Measurements from ENCODE around the gene UPK2. TPM values are rescaled to one million over a fixed set of nuclear protein-coding genes. Genes with fewer than 3 reads are reported as not detected.

Gene UPK2
- total RNA-seq, 1 experiment from 2014 or later, result 3.5 TPM

DNA sequence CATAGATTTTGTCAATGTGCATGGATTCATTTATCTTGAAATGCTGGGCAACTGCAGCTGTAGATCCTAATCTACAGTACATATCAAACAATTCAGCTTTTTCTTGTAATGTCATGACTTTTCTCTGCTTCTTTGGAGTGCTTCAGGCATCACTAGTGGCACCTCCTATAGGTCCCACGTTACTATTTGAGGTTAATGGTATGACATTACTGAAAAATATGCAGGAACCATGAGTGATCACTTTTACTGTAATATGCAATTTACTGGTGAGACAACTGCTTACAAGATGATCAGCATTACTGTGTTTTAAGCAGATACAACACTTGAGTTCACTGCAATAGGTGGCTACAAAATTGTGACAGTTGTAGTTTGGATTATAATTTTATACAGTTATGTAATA lies 44.8 kb downstream of the UPK2 start:
- Histone ChIP-seq H3K9me3 (no peaks in the 10 kb centered on the region), H3K27me3 (replicated peaks; ENCODE audit: control insufficient read depth, insufficient read depth, low read length) (no peaks in the 10 kb centered on the region), H3K4me3 (ENCODE audit: low read depth, low read length) (no peak overlapping the region), H3K4me1 (peaks cover 12% of the 10 kb centered on the region), H3K36me3 (ENCODE audit: control insufficient read depth, insufficient read depth, low read length) (peaks cover 15% of the 10 kb centered on the region)
- CTCF ChIA-PET, result interaction anchor here (0.9 kb wide), 1 partner anchor 70 kb away, joined by 3 read pairs; no protein-coding TSS in a partner anchor
- intact Hi-C loops (cut with micrococcal nuclease; ENCODE audit: unreplicated experiment), result no loop called here
- Mint-ChIP-seq H3K4me3 (ENCODE audit: unreplicated experiment) (peak overlapping the region; percentile 25), H3K9me3 (ENCODE audit: unreplicated experiment) (no peaks in the 10 kb centered on the region), H3K27me3 (ENCODE audit: insufficient read depth, unreplicated experiment) (no peaks in the 10 kb centered on the region), H3K4me1 (ENCODE audit: low read depth, unreplicated experiment) (peaks cover 24% of the 10 kb centered on the region), H3K27ac (ENCODE audit: unreplicated experiment) (no peak overlapping the region), H3K36me3 (ENCODE audit: insufficient read depth, unreplicated experiment) (peaks cover 84% of the 10 kb centered on the region)
- POLR2A ChIA-PET, result no interaction called here
- DNase-seq, result no peak
- no TSS peak for BruUV-seq (replicated peaks)
- TF ChIP-seq, protein P1, sequence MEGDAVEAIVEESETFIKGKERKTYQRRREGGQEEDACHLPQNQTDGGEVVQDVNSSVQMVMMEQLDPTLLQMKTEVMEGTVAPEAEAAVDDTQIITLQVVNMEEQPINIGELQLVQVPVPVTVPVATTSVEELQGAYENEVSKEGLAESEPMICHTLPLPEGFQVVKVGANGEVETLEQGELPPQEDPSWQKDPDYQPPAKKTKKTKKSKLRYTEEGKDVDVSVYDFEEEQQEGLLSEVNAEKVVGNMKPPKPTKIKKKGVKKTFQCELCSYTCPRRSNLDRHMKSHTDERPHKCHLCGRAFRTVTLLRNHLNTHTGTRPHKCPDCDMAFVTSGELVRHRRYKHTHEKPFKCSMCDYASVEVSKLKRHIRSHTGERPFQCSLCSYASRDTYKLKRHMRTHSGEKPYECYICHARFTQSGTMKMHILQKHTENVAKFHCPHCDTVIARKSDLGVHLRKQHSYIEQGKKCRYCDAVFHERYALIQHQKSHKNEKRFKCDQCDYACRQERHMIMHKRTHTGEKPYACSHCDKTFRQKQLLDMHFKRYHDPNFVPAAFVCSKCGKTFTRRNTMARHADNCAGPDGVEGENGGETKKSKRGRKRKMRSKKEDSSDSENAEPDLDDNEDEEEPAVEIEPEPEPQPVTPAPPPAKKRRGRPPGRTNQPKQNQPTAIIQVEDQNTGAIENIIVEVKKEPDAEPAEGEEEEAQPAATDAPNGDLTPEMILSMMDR (IDR thresholded peaks at IDR 0.05; ENCODE audit: insufficient read depth in 1 of 2, low read depth in 1 of 2, low read length in 1 of 2, severe bottlenecking in 1 of 2, unreplicated experiment in 1 of 2), result no peak

DNA sequence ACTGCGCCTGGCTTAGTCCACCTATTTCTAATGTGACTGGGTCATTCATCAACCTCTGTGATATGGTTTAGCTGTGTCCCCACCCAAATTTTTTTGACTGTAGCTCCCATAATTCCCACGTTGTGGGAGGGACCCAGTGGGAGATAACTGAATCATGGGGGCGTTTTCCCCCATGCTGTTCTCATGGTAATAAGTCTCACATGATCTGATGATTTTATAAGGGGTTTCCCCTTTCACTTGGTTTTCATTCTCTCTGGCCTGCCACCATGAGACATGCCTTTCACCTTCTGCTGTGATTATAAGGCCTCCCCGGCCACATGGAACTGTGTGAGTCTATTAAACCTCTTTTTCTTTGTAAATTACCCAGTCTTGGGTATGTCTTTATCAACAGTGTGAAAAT lies 50.6 kb downstream of the UPK2 start:
- TF ChIP-seq, protein P1 (IDR thresholded peaks at IDR 0.05; ENCODE audit: insufficient read depth in 1 of 2, low read depth in 1 of 2, low read length in 1 of 2, severe bottlenecking in 1 of 2, unreplicated experiment in 1 of 2), result no peak
- Mint-ChIP-seq H3K4me1 (ENCODE audit: low read depth, unreplicated experiment) (no peaks in the 10 kb centered on the region), H3K9me3 (ENCODE audit: unreplicated experiment) (no peaks in the 10 kb centered on the region), H3K4me3 (ENCODE audit: unreplicated experiment) (no peak overlapping the region), H3K27me3 (ENCODE audit: insufficient read depth, unreplicated experiment) (no peaks in the 10 kb centered on the region), H3K27ac (ENCODE audit: unreplicated experiment) (no peak overlapping the region), H3K36me3 (ENCODE audit: insufficient read depth, unreplicated experiment) (peaks cover 95% of the 10 kb centered on the region)
- H3K4me3 ChIP-seq (ENCODE audit: low read depth, low read length), result no peak overlapping the region
- intact Hi-C loops (cut with micrococcal nuclease; ENCODE audit: unreplicated experiment), result no loop called here
- CTCF ChIA-PET, result no interaction called here
- no peak for DNase-seq
- peaks cover 9% of the 10 kb centered on the region for H3K36me3 ChIP-seq (ENCODE audit: control insufficient read depth, insufficient read depth, low read length)
- H3K4me1 ChIP-seq, result no peaks in the 10 kb centered on the region
- POLR2A ChIA-PET, result no interaction called here
- no TSS peak for BruUV-seq (replicated peaks)
- H3K9me3 ChIP-seq, result no peaks in the 10 kb centered on the region
- no peaks in the 10 kb centered on the region for H3K27me3 ChIP-seq (replicated peaks; ENCODE audit: control insufficient read depth, insufficient read depth, low read length)

Small RNAs within 50 kb of the gene (microRNA-seq; reads per million reads assigned to microRNA genes)
- 1.5 reads per million for gene MIR4492

Other genes with a start within 250 kb of the UPK2 start
- 131 and 135 TPM in 2 replicates for gene DDX6, start 165.1 kb upstream of the UPK2 start, total RNA-seq (2022)
- gene CXCR5, start 72.4 kb upstream of the UPK2 start, total RNA-seq (2022), result not detected in 2 replicates
- 186 and 203 TPM in 2 replicates for gene BCL9L, start 30.4 kb upstream of the UPK2 start, total RNA-seq (2022)
- gene FOXR1, start 15.5 kb downstream of the UPK2 start, total RNA-seq (2022), result not detected in 2 replicates
- 185 and 194 TPM in 2 replicates for gene CENATAC, start 41.8 kb downstream of the UPK2 start, total RNA-seq (2022)
- 1,811 and 1,967 TPM in 2 replicates for gene RPS25, start 62.0 kb downstream of the UPK2 start, total RNA-seq (2022)
- gene TRAPPC4, start 62.5 kb downstream of the UPK2 start, total RNA-seq (2022), result 118 and 126 TPM in 2 replicates
- 97.8 and 108 TPM in 2 replicates for gene SLC37A4, start 74.6 kb downstream of the UPK2 start, total RNA-seq (2022)
- 306 and 366 TPM in 2 replicates for gene HYOU1, start 100.9 kb downstream of the UPK2 start, total RNA-seq (2022)
- 43.2 and 47.7 TPM in 2 replicates for gene VPS11, start 111.5 kb downstream of the UPK2 start, total RNA-seq (2022)
- 94.9 and 95.7 TPM in 2 replicates for gene HMBS, start 128.6 kb downstream of the UPK2 start, total RNA-seq (2022)
- 117 and 119 TPM in 2 replicates for gene DPAGT1, start 145.6 kb downstream of the UPK2 start, total RNA-seq (2022)
- gene C2CD2L, start 151.0 kb downstream of the UPK2 start, total RNA-seq (2022), result 14.7 and 15.4 TPM in 2 replicates
- 61.6 and 65.2 TPM in 2 replicates for gene HINFP, start 165.3 kb downstream of the UPK2 start, total RNA-seq (2022)
- gene ABCG4, start 192.8 kb downstream of the UPK2 start, total RNA-seq (2022), result 0.18 TPM in 1 of 2 replicates, not detected in the other
- 7.2 and 8.0 TPM in 2 replicates for gene NLRX1, start 212.4 kb downstream of the UPK2 start, total RNA-seq (2022)
- 9.6 and 10.0 TPM in 2 replicates for gene NHERF4, start 229.2 kb downstream of the UPK2 start, total RNA-seq (2022)